Body of pancreas (tissue), 4 donors: ENCODE results near the gene APIP.

Experiments used
- POLR2A ChIP-seq, 3 donors: fragments of 450-650 bp; IDR thresholded peaks; one replicate each; pipeline ENCODE4 v1.6.1; 2016; ENCODE audit warnings: antibody characterized with exemption in 3 of 3, mild to moderate bottlenecking in 2 of 3
- TF ChIP-seq, protein P1 (sequence below), 7 experiments: fragments of 450-650 bp in 4 of 7; fragments of 200-600 bp in 3 of 7; sonication (generic) in 3 of 7; IDR thresholded peaks; one replicate each; pipeline ENCODE4 v1.5.1; 2016 to 2019; ENCODE audit warnings: antibody characterized with exemption in 7 of 7

DNA sequence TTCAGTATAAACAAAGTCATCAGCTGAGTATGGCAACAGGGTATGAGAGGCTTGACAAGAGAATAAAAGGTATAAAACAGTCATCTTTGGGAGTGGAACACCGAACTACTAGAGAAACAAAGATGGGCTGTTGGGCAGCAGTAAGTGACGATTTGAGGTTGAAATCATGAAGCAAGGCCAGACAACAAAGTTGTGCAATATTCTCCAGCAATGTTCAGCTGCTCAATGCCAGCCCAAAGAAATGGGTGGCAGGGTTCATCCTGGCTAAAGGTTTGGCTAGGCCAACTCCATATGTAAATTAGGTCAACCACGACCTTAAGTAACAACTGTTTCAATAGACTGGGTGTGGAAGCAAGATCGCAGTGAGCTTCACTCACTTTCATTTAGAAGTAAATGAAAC, 6.2 kb downstream of the APIP start:
- TF ChIP-seq, protein P1, sequence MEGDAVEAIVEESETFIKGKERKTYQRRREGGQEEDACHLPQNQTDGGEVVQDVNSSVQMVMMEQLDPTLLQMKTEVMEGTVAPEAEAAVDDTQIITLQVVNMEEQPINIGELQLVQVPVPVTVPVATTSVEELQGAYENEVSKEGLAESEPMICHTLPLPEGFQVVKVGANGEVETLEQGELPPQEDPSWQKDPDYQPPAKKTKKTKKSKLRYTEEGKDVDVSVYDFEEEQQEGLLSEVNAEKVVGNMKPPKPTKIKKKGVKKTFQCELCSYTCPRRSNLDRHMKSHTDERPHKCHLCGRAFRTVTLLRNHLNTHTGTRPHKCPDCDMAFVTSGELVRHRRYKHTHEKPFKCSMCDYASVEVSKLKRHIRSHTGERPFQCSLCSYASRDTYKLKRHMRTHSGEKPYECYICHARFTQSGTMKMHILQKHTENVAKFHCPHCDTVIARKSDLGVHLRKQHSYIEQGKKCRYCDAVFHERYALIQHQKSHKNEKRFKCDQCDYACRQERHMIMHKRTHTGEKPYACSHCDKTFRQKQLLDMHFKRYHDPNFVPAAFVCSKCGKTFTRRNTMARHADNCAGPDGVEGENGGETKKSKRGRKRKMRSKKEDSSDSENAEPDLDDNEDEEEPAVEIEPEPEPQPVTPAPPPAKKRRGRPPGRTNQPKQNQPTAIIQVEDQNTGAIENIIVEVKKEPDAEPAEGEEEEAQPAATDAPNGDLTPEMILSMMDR (IDR thresholded peaks at IDR 0.05) = no peak
- TF ChIP-seq POLR2A (IDR thresholded peaks at IDR 0.05) = no peak
